ENCODE data around the gene MORN5. TPM values are rescaled to one million over a fixed set of nuclear protein-coding genes. Genes with fewer than 3 reads are reported as not detected.
A peak's percentile ranks its signal among the peaks of the same experiment; 100 is the strongest.

Gene MORN5
- total and polyA plus RNA-seq, 2 experiments from 2014 or later, result not detected

GRCh38 chr9:122204055-122204454 lies 44.3 kb downstream of the MORN5 start (continued):
- TF ChIP-seq ZNF331 (CRISPR knock-in tag; IDR thresholded peaks at IDR 0.05; ENCODE audit: low read depth), result no peak
- no peak for TF ChIP-seq CTCF (conservative IDR thresholded peaks at IDR 0.05; ENCODE audit: low read depth in 2 of 2)
- no peak for TF ChIP-seq EZH2phosphoT487 (IDR thresholded peaks at IDR 0.05; ENCODE audit: unreplicated experiment)

GRCh38 chr9:122204491-122204890 lies 44.8 kb downstream of the MORN5 start:
- H3K4me1 ChIP-seq (ENCODE audit: insufficient read depth), result peaks cover 13% of the 10 kb centered on the region
- 0 out of 2 replicates have a peak, but pooled peaks cover 5% of the 10 kb centered on the region for H3K9me2 ChIP-seq (ENCODE audit: insufficient read depth)
- peak overlapping the region; percentile 24; the same call in 1 of the 2 replicates for H3K27ac ChIP-seq (ENCODE audit: low read depth)
- no peak overlapping the region for H3K27ac Mint-ChIP-seq
- peaks cover 4% of the 10 kb centered on the region for H3K27me3 Mint-ChIP-seq (ENCODE audit: insufficient read depth, low read depth, poor library complexity)
- peak overlapping the region; percentile 46 for H3K4me2 ChIP-seq
- no peaks in the 10 kb centered on the region for H3F3A ChIP-seq (replicated peaks; ENCODE audit: low read depth)
- H3K9me3 Mint-ChIP-seq, result no peaks in the 10 kb centered on the region
- 0 out of 3 replicates have a peak overlapping the region, but pooled peaks have one; percentile 8 for H3K4me3 Mint-ChIP-seq
- ATAC-seq (no peak), DNase-seq (ENCODE audit: low spot score) (no peak)
- no peaks in the 10 kb centered on the region for H3K36me3 ChIP-seq (ENCODE audit: insufficient read depth)
- no peak for TF ChIP-seq REST (IDR thresholded peaks at IDR 0.05; ENCODE audit: unreplicated experiment)
- TF ChIP-seq CTCF (conservative IDR thresholded peaks at IDR 0.05; ENCODE audit: low read depth in 2 of 2), result no peak
- no peak for TF ChIP-seq ZNF331 (CRISPR knock-in tag; IDR thresholded peaks at IDR 0.05; ENCODE audit: low read depth)
- no peak for TF ChIP-seq NANOG (IDR thresholded peaks at IDR 0.05; ENCODE audit: borderline replicate concordance)
- no peaks in the 10 kb centered on the region for H4K20me1 ChIP-seq (replicated peaks; ENCODE audit: insufficient read depth)
- H3K4me1 Mint-ChIP-seq, result peaks cover 17% of the 10 kb centered on the region
- H3K27me3 ChIP-seq (ENCODE audit: insufficient read depth), result no peaks in the 10 kb centered on the region
- H3K4me3 ChIP-seq, result no peak overlapping the region
- 0 out of 2 replicates have a peak overlapping the region, but pooled peaks have one; percentile 1 for H2AFZ ChIP-seq
- H3K79me2 ChIP-seq (replicated peaks; ENCODE audit: insufficient read depth), result no peaks in the 10 kb centered on the region
- no peaks in the 10 kb centered on the region; the same call in 2 of the 3 replicates for H3K36me3 Mint-ChIP-seq (ENCODE audit: low read depth)
